Thyroid gland (tissue), 4 donors: ENCODE measurements around the gene ANKRD36C.

Experiments used
- POLR2A ChIP-seq, 2 donors: fragments of 450-650 bp; IDR thresholded peaks; one replicate each; pipeline ENCODE4 v1.6.1; 2017; ENCODE audit warnings: antibody characterized with exemption in 2 of 2, mild to moderate bottlenecking in 2 of 2, moderate library complexity in 1 of 2
- TF ChIP-seq, protein P1 (sequence below), 6 experiments: fragments of 200-600 bp in 3 of 6; fragments of 450-650 bp in 3 of 6; sonication (generic) in 3 of 6; IDR thresholded peaks; one replicate each; pipeline ENCODE4 v1.5.1; 2016 to 2019; ENCODE audit warnings: antibody characterized with exemption in 6 of 6, mild to moderate bottlenecking in 2 of 6, inconsistent platforms in 1 of 6, moderate library complexity in 1 of 6

DNA sequence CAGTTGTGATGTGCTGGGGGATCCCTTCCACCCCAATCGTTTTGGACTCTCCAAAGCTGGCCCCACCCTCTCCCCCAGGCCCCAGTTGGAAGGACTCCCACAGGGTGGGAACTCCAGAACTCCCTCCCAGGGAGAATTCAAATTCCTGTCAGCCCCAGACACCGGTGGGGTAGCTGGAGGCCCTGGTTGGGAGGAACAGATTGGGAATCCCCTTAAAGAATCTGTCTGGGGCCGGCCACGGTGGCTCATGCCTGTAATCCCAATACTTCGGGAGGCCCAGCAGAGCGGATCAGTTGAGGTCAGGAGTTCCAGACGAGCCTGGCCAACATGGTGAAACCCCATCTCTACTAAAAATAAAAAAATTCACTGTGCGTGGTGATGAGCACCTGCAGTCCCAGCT lies 155.5 kb downstream of the ANKRD36C start:
- no peak for TF ChIP-seq POLR2A (IDR thresholded peaks at IDR 0.05)
- TF ChIP-seq, protein P1, sequence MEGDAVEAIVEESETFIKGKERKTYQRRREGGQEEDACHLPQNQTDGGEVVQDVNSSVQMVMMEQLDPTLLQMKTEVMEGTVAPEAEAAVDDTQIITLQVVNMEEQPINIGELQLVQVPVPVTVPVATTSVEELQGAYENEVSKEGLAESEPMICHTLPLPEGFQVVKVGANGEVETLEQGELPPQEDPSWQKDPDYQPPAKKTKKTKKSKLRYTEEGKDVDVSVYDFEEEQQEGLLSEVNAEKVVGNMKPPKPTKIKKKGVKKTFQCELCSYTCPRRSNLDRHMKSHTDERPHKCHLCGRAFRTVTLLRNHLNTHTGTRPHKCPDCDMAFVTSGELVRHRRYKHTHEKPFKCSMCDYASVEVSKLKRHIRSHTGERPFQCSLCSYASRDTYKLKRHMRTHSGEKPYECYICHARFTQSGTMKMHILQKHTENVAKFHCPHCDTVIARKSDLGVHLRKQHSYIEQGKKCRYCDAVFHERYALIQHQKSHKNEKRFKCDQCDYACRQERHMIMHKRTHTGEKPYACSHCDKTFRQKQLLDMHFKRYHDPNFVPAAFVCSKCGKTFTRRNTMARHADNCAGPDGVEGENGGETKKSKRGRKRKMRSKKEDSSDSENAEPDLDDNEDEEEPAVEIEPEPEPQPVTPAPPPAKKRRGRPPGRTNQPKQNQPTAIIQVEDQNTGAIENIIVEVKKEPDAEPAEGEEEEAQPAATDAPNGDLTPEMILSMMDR (IDR thresholded peaks at IDR 0.05) = no peak
